ENCODE data around the gene SPATA6L.

DNA sequence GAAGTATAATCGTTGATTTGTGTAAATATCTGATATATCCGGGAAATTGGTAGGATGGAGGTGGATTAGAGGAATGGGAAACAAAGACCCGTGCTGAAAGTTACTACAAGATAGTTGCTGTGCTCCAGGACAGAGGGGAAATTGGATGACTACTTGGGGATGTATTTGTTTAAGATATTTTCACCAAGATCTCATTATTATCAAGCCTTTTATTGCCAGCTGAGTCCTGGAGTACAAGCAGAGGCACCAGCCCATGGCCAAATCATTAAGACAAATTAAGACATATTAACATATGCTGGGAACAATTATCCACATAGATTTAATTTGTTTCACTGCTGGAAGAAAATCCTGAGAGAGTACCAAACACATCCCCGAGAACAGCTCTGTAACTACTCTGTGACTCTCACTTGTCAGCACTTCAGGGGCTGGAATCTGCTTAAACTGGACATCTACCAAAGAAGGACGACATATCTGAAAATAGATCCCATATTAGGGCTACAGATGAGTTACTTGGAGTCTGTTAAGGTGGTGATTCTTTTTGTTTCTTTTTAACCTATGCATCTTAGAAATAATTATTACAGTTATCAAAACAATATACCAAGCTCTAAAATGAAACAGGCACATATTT is 107.8 kb downstream of the SPATA6L start:
- TF ChIP-seq CTCF (conservative IDR thresholded peaks at IDR 0.05) (no peak), EZH2 (IDR thresholded peaks at IDR 0.05; ENCODE audit: low read depth) (no peak)
